Testis (tissue), 3 donors: ENCODE measurements around the gene CSRP1. TPM values are rescaled to one million over a fixed set of nuclear protein-coding genes. Genes with fewer than 3 reads are reported as not detected.

ENCODE experiments used
- DNase-seq: peaks from one replicate; pipeline ENCODE4 v3.0.0-alpha.2; 2019
- H3K27ac ChIP-seq, 2 donors: fragments of 200-600 bp; sonication (generic); one replicate each; pipeline ENCODE4 v1.5.1; 2019
- H3K27me3 ChIP-seq: fragments of 200-600 bp; sonication (generic); one replicate; pipeline ENCODE4 v1.5.1; 2019
- H3K36me3 ChIP-seq: fragments of 200-600 bp; sonication (generic); one replicate; pipeline ENCODE4 v1.5.1; 2017; ENCODE audit warnings: low read depth; ENCODE audit errors: missing control alignments
- H3K4me1 ChIP-seq: fragments of 200-600 bp; sonication (generic); one replicate; pipeline ENCODE4 v1.5.1; 2019
- H3K4me3 ChIP-seq, 2 donors: fragments of 200-600 bp; sonication (generic); one replicate each; pipeline ENCODE4 v1.5.1; 2017 to 2019
- H3K9me3 ChIP-seq: fragments of 200-600 bp; sonication (generic); one replicate; pipeline ENCODE4 v1.5.1; 2017
- CTCF ChIP-seq, 3 experiments: fragments of 450-650 bp in 2 of 3; fragments of 200-600 bp in 1 of 3; sonication (generic) in 1 of 3; IDR thresholded peaks; one replicate each; pipeline ENCODE4 v1.5.1; 2016 to 2019; ENCODE audit warnings: antibody characterized with exemption in 3 of 3, mild to moderate bottlenecking in 2 of 3, moderate library complexity in 1 of 3
- POLR2A ChIP-seq: fragments of 450-650 bp; IDR thresholded peaks from one replicate; pipeline ENCODE4 v1.6.1; 2017; ENCODE audit warnings: antibody characterized with exemption, mild to moderate bottlenecking, moderate library complexity
- WGBS, 2 donors: methylation state at CpG; one replicate each; pipeline ENCODE4 v1.1.5; 2018; 5-methylcytosine and 5-hydroxymethylcytosine counted together
- intact Hi-C: fragments of 100-400 bp; cut with DNase I; formaldehyde crosslinking; loops from one replicate; pipeline ENCODE4 v1.15.1; 2023; ENCODE audit warnings: low total_unique reads
- polyA plus RNA-seq: library from polyadenylated mRNA; stranded (reverse); fragments of 350-450 nt; fragmentation: Illumina TruSeq; extraction: RNeasy Lipid Tissue Mini Kit (QIAGEN cat#74804); gene quantifications from one replicate; pipeline ENCODE4 v1.2.3, GENCODE V29; 2014; ENCODE audit warnings: low read depth, low replicate concordance; ENCODE audit not compliant: insufficient read depth
- total RNA-seq, 2 donors: library from RNA; depleted of rRNA; stranded (reverse); fragments of >200 nt; gene quantifications; one replicate each; pipeline ENCODE4 v1.2.3, GENCODE V29; 2016

CSRP1 gene
- total and polyA plus RNA-seq, 3 donors from 2014 or later = 103 to 217 (median 123) TPM

- DNase-seq = no peak
- 78 to 83% methylated on average over 6 to 10 of the region's 10 CpGs for WGBS, 2 donors
- Histone ChIP-seq H3K27me3 (no peaks in the 10 kb centered on the region), H3K36me3 (no peaks in the 10 kb centered on the region), H3K4me3 (no peak overlapping the region), H3K4me1 (peaks cover 33% of the 10 kb centered on the region), H3K27ac (peak overlapping the region; percentile 39 to 92), H3K9me3 (no peaks in the 10 kb centered on the region)
- TF ChIP-seq CTCF (IDR thresholded peaks at IDR 0.05) (no peak), POLR2A (no peak)
- intact Hi-C loops = no loop called here
These were observed 5.0 kb downstream of the CSRP1 start for GRCh38 chr1:201501812-201502510.

GRCh38 chr1:201501144-201501543, 5.8 kb downstream of the CSRP1 start:
- no peak for TF ChIP-seq POLR2A
- intact Hi-C loops = no loop called here
- H3K9me3 ChIP-seq = no peaks in the 10 kb centered on the region
- H3K27ac ChIP-seq = peak overlapping the region; percentile 72 to 78
- peaks cover 33% of the 10 kb centered on the region for H3K4me1 ChIP-seq
- H3K4me3 ChIP-seq = no peak overlapping the region
- DNase-seq = no peak
- H3K27me3 ChIP-seq = no peaks in the 10 kb centered on the region
- WGBS, 2 donors = 73 to 74% methylated on average over 7 to 8 of the region's 8 CpGs
- no peaks in the 10 kb centered on the region for H3K36me3 ChIP-seq

GRCh38 chr1:201500670-201501120, 6.2 kb downstream of the CSRP1 start:
- H3K27ac ChIP-seq = peak overlapping the region; percentile 78
- WGBS, 2 donors = 33 to 50% methylated on average over 4 of the region's 4 CpGs
- intact Hi-C loops = no loop called here
- no peak overlapping the region for H3K4me3 ChIP-seq
- peak; percentile 64 for DNase-seq
- no peaks in the 10 kb centered on the region for H3K9me3 ChIP-seq
- no peaks in the 10 kb centered on the region for H3K36me3 ChIP-seq
- peaks cover 35% of the 10 kb centered on the region for H3K4me1 ChIP-seq
- no peaks in the 10 kb centered on the region for H3K27me3 ChIP-seq
- TF ChIP-seq CTCF (IDR thresholded peaks at IDR 0.05) = no peak
- TF ChIP-seq POLR2A = no peak

DNA sequence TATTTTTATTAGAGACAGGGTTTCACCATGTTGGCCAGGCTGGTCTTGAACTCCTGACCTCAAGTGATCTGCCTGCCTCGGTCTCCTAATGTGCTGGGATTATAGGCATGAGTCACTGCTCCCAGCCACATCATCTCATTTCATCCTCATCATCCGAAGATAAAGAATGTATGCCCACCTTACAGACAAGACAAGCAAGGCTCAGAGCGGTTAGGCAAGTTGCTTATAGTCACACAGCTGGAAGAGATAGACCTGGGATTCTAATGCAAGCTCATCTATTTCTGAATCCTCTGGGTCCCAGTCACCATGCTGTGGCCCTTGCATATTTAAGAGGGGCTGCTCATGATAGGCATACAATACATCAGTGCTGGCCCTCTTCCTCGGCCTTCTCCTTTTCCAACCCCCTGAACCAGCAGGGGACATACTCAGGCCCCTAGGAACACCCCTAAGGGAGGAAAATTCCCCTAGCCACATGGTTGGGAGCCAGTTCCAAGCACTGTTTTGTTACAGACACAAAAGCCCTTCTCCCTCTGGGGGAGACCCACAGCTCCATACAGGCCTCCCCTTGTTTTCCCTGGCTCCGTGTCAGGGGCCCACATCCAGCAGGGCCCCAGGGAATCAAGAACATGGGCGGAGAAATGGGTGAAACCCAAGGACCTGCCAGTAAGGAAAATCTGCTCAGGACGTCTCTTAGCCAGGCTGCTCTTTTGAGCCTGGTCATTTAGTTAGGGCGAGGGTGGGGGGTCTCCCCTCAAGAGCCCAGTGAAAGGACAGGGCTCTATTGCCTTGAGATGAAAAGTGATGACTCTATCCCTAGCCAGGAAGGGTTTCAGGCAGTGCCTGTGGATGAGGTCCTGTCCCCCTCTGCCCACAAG, 6.9 kb downstream of the CSRP1 start:
- WGBS, 2 donors = 64 to 79% methylated on average over 8 of the region's 8 CpGs

More for the DNA sequence above, 6.9 kb downstream of the CSRP1 start:
- intact Hi-C loops = no loop called here
- Histone ChIP-seq H3K4me3 (no peak overlapping the region), H3K36me3 (no peaks in the 10 kb centered on the region), H3K27me3 (no peaks in the 10 kb centered on the region), H3K9me3 (no peaks in the 10 kb centered on the region), H3K4me1 (peaks cover 37% of the 10 kb centered on the region), H3K27ac (peak overlapping the region; percentile 78)
- peak; percentile 47 for DNase-seq
- TF ChIP-seq CTCF (IDR thresholded peaks at IDR 0.05) = no peak
- no peak for TF ChIP-seq POLR2A
